Loucy (cell line): ENCODE measurements around the gene CYP2R1.

Source experiments
- H2AFZ ChIP-seq: fragments of 200-600 bp; sonication (generic); 2 replicates; pipeline ENCODE4 v1.6.0; 2016; ENCODE audit warnings: antibody characterized with exemption, mild to moderate bottlenecking, low read length, moderate library complexity
- H3F3A ChIP-seq: fragments of 200-600 bp; 2 replicates; pipeline ENCODE4 v1.6.0; 2016; ENCODE audit warnings: antibody characterized with exemption, low read depth, mild to moderate bottlenecking
- H3K27me3 ChIP-seq: fragments of 200-600 bp; sonication (generic); 2 replicates; pipeline ENCODE4 v1.6.1; 2014; ENCODE audit warnings: low read length, mild to moderate bottlenecking; ENCODE audit not compliant: insufficient read depth, poor library complexity, severe bottlenecking
- H3K36me3 ChIP-seq: fragments of 200-600 bp; sonication (generic); 2 replicates; pipeline ENCODE4 v1.6.1; 2016; ENCODE audit warnings: low read length; ENCODE audit not compliant: insufficient read depth
- H3K4me1 ChIP-seq: fragments of 200-600 bp; sonication (generic); 2 replicates; pipeline ENCODE4 v1.5.1; 2014; ENCODE audit warnings: low read length, mild to moderate bottlenecking; ENCODE audit not compliant: insufficient read depth, poor library complexity, severe bottlenecking
- H3K4me2 ChIP-seq: fragments of 200-600 bp; sonication (generic); 2 replicates; pipeline ENCODE4 v1.6.0; 2014; ENCODE audit warnings: antibody characterized with exemption, low read length, low read depth, mild to moderate bottlenecking; ENCODE audit not compliant: poor library complexity, severe bottlenecking
- H3K4me3 ChIP-seq: fragments of 200-600 bp; sonication (generic); 2 replicates; pipeline ENCODE4 v1.5.1; 2014; ENCODE audit warnings: low read length, mild to moderate bottlenecking, mixed read lengths; ENCODE audit not compliant: poor library complexity, severe bottlenecking
- H3K79me2 ChIP-seq: fragments of 200-600 bp; sonication (generic); 2 replicates; pipeline ENCODE4 v1.6.1; 2014; ENCODE audit warnings: low read length; ENCODE audit not compliant: insufficient read depth
- H3K9ac ChIP-seq: fragments of 200-600 bp; sonication (generic); 2 replicates; pipeline ENCODE4 v1.6.0; 2014; ENCODE audit warnings: mild to moderate bottlenecking, low read depth, low read length, moderate library complexity; ENCODE audit not compliant: poor library complexity, severe bottlenecking
- H3K9me2 ChIP-seq: fragments of 200-600 bp; sonication (generic); replicated peaks from 2 replicates; pipeline ENCODE4 v1.6.1; 2016; ENCODE audit warnings: low read depth, low read length, mixed read lengths
- H3K9me3 ChIP-seq: fragments of 200-600 bp; sonication (generic); 2 replicates; pipeline ENCODE4 v1.6.1; 2014; ENCODE audit warnings: mild to moderate bottlenecking, antibody characterized with exemption, low read length, low read depth; ENCODE audit not compliant: insufficient read depth
- H4K20me1 ChIP-seq: fragments of 200-600 bp; sonication (generic); 2 replicates; pipeline ENCODE4 v1.6.0; 2014; ENCODE audit warnings: antibody characterized with exemption, low read length, mild to moderate bottlenecking; ENCODE audit not compliant: insufficient read depth, poor library complexity, severe bottlenecking
- CTCF ChIP-seq: fragments of 200-600 bp; sonication (generic); conservative IDR thresholded peaks from 2 replicates; pipeline ENCODE4 v1.5.1; 2014; ENCODE audit warnings: mild to moderate bottlenecking, antibody characterized with exemption, low read length
- EZH2phosphoT487 ChIP-seq: fragments of 200-600 bp; IDR thresholded peaks from 2 replicates; pipeline ENCODE4 v1.6.1; 2018; ENCODE audit warnings: antibody characterized with exemption, mild to moderate bottlenecking, moderate library complexity, borderline replicate concordance

Gene CYP2R1

GRCh38 chr11:14894657-14895598 lies 2.9 kb upstream of the CYP2R1 start:
- peak overlapping the region; percentile 75 for H2AFZ ChIP-seq
- no peak overlapping the region for H3K4me2 ChIP-seq
- TF ChIP-seq CTCF = no peak
- no peak for TF ChIP-seq EZH2phosphoT487

GRCh38 chr11:14892577-14892976 lies 546 bp upstream of the CYP2R1 start:
- H3F3A ChIP-seq = no peaks in the 10 kb centered on the region

More at GRCh38 chr11:14894657-14895598, 2.9 kb upstream of the CYP2R1 start:
- H3K79me2 ChIP-seq = peaks cover 11% of the 10 kb centered on the region
- H3K4me3 ChIP-seq = no peak overlapping the region
- no peak overlapping the region for H3K9ac ChIP-seq
- no peaks in the 10 kb centered on the region for H3F3A ChIP-seq
- peaks cover 18% of the 10 kb centered on the region for H3K4me1 ChIP-seq
- H3K9me3 ChIP-seq = no peaks in the 10 kb centered on the region
- peaks cover 10% of the 10 kb centered on the region for H4K20me1 ChIP-seq
- no peaks in the 10 kb centered on the region for H3K27me3 ChIP-seq
- H3K36me3 ChIP-seq = no peaks in the 10 kb centered on the region
- H3K9me2 ChIP-seq = no peaks in the 10 kb centered on the region

More at GRCh38 chr11:14892577-14892976, 546 bp upstream of the CYP2R1 start:
- H3K4me1 ChIP-seq = peaks cover 37% of the 10 kb centered on the region
- peak overlapping the region; percentile 95 for H2AFZ ChIP-seq
- peak overlapping the region; percentile 72 for H3K9ac ChIP-seq
- peak overlapping the region; percentile 80 for H3K4me3 ChIP-seq
- no peaks in the 10 kb centered on the region for H3K9me3 ChIP-seq
- TF ChIP-seq CTCF = no peak
- no peak for TF ChIP-seq EZH2phosphoT487
- H3K4me2 ChIP-seq = peak overlapping the region; percentile 95
- peaks cover 27% of the 10 kb centered on the region for H3K79me2 ChIP-seq
- no peaks in the 10 kb centered on the region for H3K9me2 ChIP-seq
- no peaks in the 10 kb centered on the region for H3K36me3 ChIP-seq
- peaks cover 24% of the 10 kb centered on the region for H4K20me1 ChIP-seq
- no peaks in the 10 kb centered on the region for H3K27me3 ChIP-seq
